HG03457 (cell line): Measurements from ENCODE around the gene ACSBG1.

Experiments
- ATAC-seq: cut with Tn5 transposase; IDR thresholded peaks from one replicate; pipeline ENCODE4 v1.9.1; 2021; ENCODE audit warnings: moderate number of reproducible peaks; ENCODE audit not compliant: unreplicated experiment

ACSBG1 gene

GRCh38 chr15:78133801-78134200 is 100.6 kb downstream of the ACSBG1 start:
- no peak for ATAC-seq

- ATAC-seq, result no peak
Measured at GRCh38 chr15:78131295-78132061, 102.9 kb downstream of the ACSBG1 start, which contains the start of gene CIB2. Gene CIB2, minus strand, starts transcription at chr15:78131445. Its CDS starts 230 bp downstream, at chr15:78131215.

- ATAC-seq, result no peak
Measured at GRCh38 chr15:78130466-78131294, 103.7 kb downstream of the ACSBG1 start.

GRCh38 chr15:78129751-78130287 is 104.5 kb downstream of the ACSBG1 start:
- no peak for ATAC-seq

- ATAC-seq, result no peak
Measured at GRCh38 chr15:78129077-78129750, 105.2 kb downstream of the ACSBG1 start.

GRCh38 chr15:78127882-78128281 is 106.5 kb downstream of the ACSBG1 start:
- no peak for ATAC-seq

GRCh38 chr15:78125267-78125666 is 109.1 kb downstream of the ACSBG1 start:
- no peak for ATAC-seq

- ATAC-seq, result no peak
Measured at GRCh38 chr15:78120523-78120922, 113.8 kb downstream of the ACSBG1 start.
